Dendritic cell treated with granulocyte-macrophage colony-stimulating factor and Interleukin-4, amounts not matched to agents 40 ng/mL and 50 ng/mL, for 4 days (primary cell): ENCODE results near the gene SELENOO.

Experiments used
- H3K27ac Mint-ChIP-seq: one replicate; pipeline ENCODE4 v1.8.0; 2022; ENCODE audit warnings: mild to moderate bottlenecking, mixed read lengths
- H3K27me3 Mint-ChIP-seq: one replicate; pipeline ENCODE4 v1.8.0; 2022; ENCODE audit warnings: mild to moderate bottlenecking, mixed read lengths
- H3K36me3 Mint-ChIP-seq: one replicate; pipeline ENCODE4 v1.8.0; 2022; ENCODE audit warnings: low read depth, mixed read lengths
- H3K4me1 Mint-ChIP-seq: one replicate; pipeline ENCODE4 v1.8.0; 2022; ENCODE audit warnings: low read depth, mixed read lengths
- H3K4me3 Mint-ChIP-seq: one replicate; pipeline ENCODE4 v1.8.0; 2022; ENCODE audit warnings: mild to moderate bottlenecking, moderate library complexity, mixed read lengths
- H3K9me3 Mint-ChIP-seq: one replicate; pipeline ENCODE4 v1.8.0; 2022; ENCODE audit warnings: mixed read lengths
- intact Hi-C: fragments of 100-400 bp; cut with micrococcal nuclease; formaldehyde crosslinking; loops from one replicate; pipeline ENCODE4 v1.15.0; 2022

The SELENOO gene

GRCh38 chr22:50207383-50208140 lies 6.8 kb downstream of the SELENOO start:
- intact Hi-C loops = loop anchor here (5.0 to 10.0 kb wide), 2 partner anchors 40 to 273 kb away; no protein-coding TSS in a partner anchor

GRCh38 chr22:50208430-50208938 lies 7.7 kb downstream of the SELENOO start:
- Mint-ChIP-seq H3K36me3 (peaks cover 94% of the 10 kb centered on the region), H3K4me1 (peaks cover 52% of the 10 kb centered on the region), H3K27ac (no peak overlapping the region), H3K27me3 (no peaks in the 10 kb centered on the region), H3K4me3 (no peak overlapping the region), H3K9me3 (no peaks in the 10 kb centered on the region)
- intact Hi-C loops = loop anchor here (5.0 to 10.0 kb wide), 2 partner anchors 41 to 274 kb away; no protein-coding TSS in a partner anchor

More at GRCh38 chr22:50207383-50208140, 6.8 kb downstream of the SELENOO start:
- Mint-ChIP-seq H3K4me3 (no peak overlapping the region), H3K27me3 (no peaks in the 10 kb centered on the region), H3K9me3 (no peaks in the 10 kb centered on the region), H3K36me3 (peaks cover 91% of the 10 kb centered on the region), H3K27ac (peak overlapping the region; percentile 32), H3K4me1 (peaks cover 56% of the 10 kb centered on the region)

- no peaks in the 10 kb centered on the region for H3K9me3 Mint-ChIP-seq
- no peak overlapping the region for H3K27ac Mint-ChIP-seq
- intact Hi-C loops = loop anchor here (1.0 to 10.0 kb wide), 3 partner anchors 42 to 274 kb away; no protein-coding TSS in a partner anchor
- peaks cover 45% of the 10 kb centered on the region for H3K4me1 Mint-ChIP-seq
- no peak overlapping the region for H3K4me3 Mint-ChIP-seq
- no peaks in the 10 kb centered on the region for H3K27me3 Mint-ChIP-seq
- peaks cover 94% of the 10 kb centered on the region for H3K36me3 Mint-ChIP-seq
Measured at GRCh38 chr22:50208939-50209892, 8.4 kb downstream of the SELENOO start.

GRCh38 chr22:50209893-50210292 lies 9.1 kb downstream of the SELENOO start:
- H3K27me3 Mint-ChIP-seq = no peaks in the 10 kb centered on the region
- no peak overlapping the region for H3K27ac Mint-ChIP-seq
- peaks cover 98% of the 10 kb centered on the region for H3K36me3 Mint-ChIP-seq
- intact Hi-C loops = loop anchor here (1.0 to 10.0 kb wide), 3 partner anchors 43 to 275 kb away; no protein-coding TSS in a partner anchor
- H3K4me3 Mint-ChIP-seq = no peak overlapping the region
- no peaks in the 10 kb centered on the region for H3K9me3 Mint-ChIP-seq
- H3K4me1 Mint-ChIP-seq = peaks cover 41% of the 10 kb centered on the region

GRCh38 chr22:50210378-50211139 lies 9.7 kb downstream of the SELENOO start:
- intact Hi-C loops = no loop called here
- Mint-ChIP-seq H3K4me1 (peaks cover 38% of the 10 kb centered on the region), H3K4me3 (no peak overlapping the region), H3K27ac (no peak overlapping the region), H3K36me3 (peaks cover 98% of the 10 kb centered on the region), H3K9me3 (no peaks in the 10 kb centered on the region), H3K27me3 (no peaks in the 10 kb centered on the region)

- H3K36me3 Mint-ChIP-seq = peaks cover 98% of the 10 kb centered on the region
- intact Hi-C loops = no loop called here
Measured at GRCh38 chr22:50211147-50211546, 10.3 kb downstream of the SELENOO start.

GRCh38 chr22:50213263-50213662 lies 12.5 kb downstream of the SELENOO start:
- Mint-ChIP-seq H3K9me3 (no peaks in the 10 kb centered on the region), H3K4me1 (peaks cover 20% of the 10 kb centered on the region), H3K27me3 (no peaks in the 10 kb centered on the region), H3K36me3 (peaks cover 98% of the 10 kb centered on the region), H3K4me3 (no peak overlapping the region), H3K27ac (no peak overlapping the region)
- intact Hi-C loops = no loop called here

More at GRCh38 chr22:50211147-50211546, 10.3 kb downstream of the SELENOO start:
- Mint-ChIP-seq H3K4me1 (peaks cover 36% of the 10 kb centered on the region), H3K27ac (no peak overlapping the region), H3K4me3 (no peak overlapping the region), H3K27me3 (no peaks in the 10 kb centered on the region), H3K9me3 (no peaks in the 10 kb centered on the region)

- intact Hi-C loops = no loop called here
- Mint-ChIP-seq H3K4me1 (peaks cover 22% of the 10 kb centered on the region), H3K27me3 (no peaks in the 10 kb centered on the region), H3K9me3 (no peaks in the 10 kb centered on the region), H3K4me3 (no peak overlapping the region), H3K27ac (no peak overlapping the region), H3K36me3 (peaks cover 98% of the 10 kb centered on the region)
Measured at GRCh38 chr22:50215297-50216054, 14.7 kb downstream of the SELENOO start.

- Mint-ChIP-seq H3K27me3 (no peaks in the 10 kb centered on the region), H3K27ac (no peak overlapping the region), H3K9me3 (no peaks in the 10 kb centered on the region), H3K36me3 (peaks cover 98% of the 10 kb centered on the region), H3K4me3 (no peak overlapping the region), H3K4me1 (peaks cover 22% of the 10 kb centered on the region)
- intact Hi-C loops = no loop called here
Measured at GRCh38 chr22:50216055-50216683, 15.4 kb downstream of the SELENOO start.

- Mint-ChIP-seq H3K27me3 (no peaks in the 10 kb centered on the region), H3K36me3 (peaks cover 100% of the 10 kb centered on the region), H3K4me1 (peaks cover 22% of the 10 kb centered on the region), H3K4me3 (no peak overlapping the region), H3K27ac (no peak overlapping the region), H3K9me3 (no peaks in the 10 kb centered on the region)
- intact Hi-C loops = no loop called here
Measured at GRCh38 chr22:50216684-50217520, 16.1 kb downstream of the SELENOO start.

- Mint-ChIP-seq H3K4me3 (no peak overlapping the region), H3K27ac (no peak overlapping the region), H3K4me1 (peaks cover 21% of the 10 kb centered on the region), H3K36me3 (peaks cover 100% of the 10 kb centered on the region), H3K9me3 (no peaks in the 10 kb centered on the region), H3K27me3 (no peaks in the 10 kb centered on the region)
- intact Hi-C loops = no loop called here
Measured at GRCh38 chr22:50217543-50218152, 16.8 kb downstream of the SELENOO start.
